ENCODE measurements around the gene COL5A3.

Gene COL5A3

GRCh38 chr19:10006335-10006708 is 4.0 kb downstream of the COL5A3 start:
- peaks cover 6% of the 10 kb centered on the region for H3K4me1 Mint-ChIP-seq (ENCODE audit: low read depth)
- intact Hi-C loops (cut with micrococcal nuclease), result no loop called here

GRCh38 chr19:10005632-10006334 is 4.5 kb downstream of the COL5A3 start:
- Mint-ChIP-seq H3K4me3 (no peak overlapping the region), H3K36me3 (ENCODE audit: low read depth) (no peaks in the 10 kb centered on the region), H3K27ac (no peak overlapping the region), H3K9me3 (no peaks in the 10 kb centered on the region), H3K4me1 (ENCODE audit: low read depth) (peaks cover 6% of the 10 kb centered on the region), H3K27me3 (peaks cover 46% of the 10 kb centered on the region)
- intact Hi-C loops (cut with micrococcal nuclease), result no loop called here

More at GRCh38 chr19:10006335-10006708, 4.0 kb downstream of the COL5A3 start:
- Mint-ChIP-seq H3K9me3 (no peaks in the 10 kb centered on the region), H3K4me3 (no peak overlapping the region), H3K36me3 (ENCODE audit: low read depth) (no peaks in the 10 kb centered on the region), H3K27me3 (peaks cover 52% of the 10 kb centered on the region), H3K27ac (no peak overlapping the region)

DNA sequence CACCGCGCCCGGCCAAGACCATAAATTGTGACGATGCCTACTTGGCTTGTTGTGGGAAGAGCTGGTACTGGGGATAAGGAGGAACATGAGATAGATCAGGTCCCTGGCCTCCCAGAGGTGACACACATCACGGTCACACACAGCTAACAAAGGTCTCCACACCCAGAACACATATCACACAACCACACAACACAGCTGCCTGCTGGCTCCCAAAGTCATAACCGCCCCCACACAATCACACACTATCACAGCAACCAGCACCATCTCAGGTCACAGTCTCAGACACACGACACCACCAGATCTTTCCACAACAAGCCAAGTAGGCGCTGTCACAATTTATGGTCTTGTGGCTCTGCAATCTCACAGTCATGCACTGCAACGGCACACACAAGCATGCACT is 5.7 kb downstream of the COL5A3 start:
- intact Hi-C loops (cut with micrococcal nuclease), result no loop called here
- H3K4me3 Mint-ChIP-seq, result no peak overlapping the region

DNA sequence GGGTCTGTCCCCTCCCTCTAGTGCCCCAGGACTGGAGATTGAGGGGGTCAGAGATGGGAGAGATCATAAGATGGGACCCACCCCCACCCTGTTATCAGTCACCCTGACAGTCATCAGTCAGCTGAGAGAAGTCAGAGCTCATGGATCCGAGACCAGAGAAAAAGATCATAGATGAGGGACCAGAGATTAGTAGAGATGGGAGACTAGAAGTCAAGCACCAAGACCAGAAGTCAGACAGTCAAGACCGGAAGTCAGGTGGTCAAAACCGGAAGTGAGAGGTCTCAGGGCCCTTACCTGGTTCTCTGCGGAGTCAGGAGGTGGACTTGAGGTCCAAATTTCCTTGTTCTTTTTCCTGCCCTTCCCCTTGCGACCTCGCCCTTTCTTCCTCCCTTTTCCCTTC is 7.0 kb downstream of the COL5A3 start:
- H3K4me1 Mint-ChIP-seq (ENCODE audit: low read depth), result no peaks in the 10 kb centered on the region
- no peaks in the 10 kb centered on the region for H3K36me3 Mint-ChIP-seq (ENCODE audit: low read depth)
- no peak overlapping the region for H3K27ac Mint-ChIP-seq
- no peaks in the 10 kb centered on the region for H3K9me3 Mint-ChIP-seq
- H3K27me3 Mint-ChIP-seq, result peaks cover 41% of the 10 kb centered on the region
- intact Hi-C loops (cut with micrococcal nuclease), result no loop called here
- no peak overlapping the region for H3K4me3 Mint-ChIP-seq

More for the DNA sequence above, 5.7 kb downstream of the COL5A3 start:
- no peaks in the 10 kb centered on the region for H3K36me3 Mint-ChIP-seq (ENCODE audit: low read depth)
- H3K4me1 Mint-ChIP-seq (ENCODE audit: low read depth), result peaks cover under 1% of the 10 kb centered on the region
- no peak overlapping the region for H3K27ac Mint-ChIP-seq
- H3K9me3 Mint-ChIP-seq, result no peaks in the 10 kb centered on the region
- H3K27me3 Mint-ChIP-seq, result peaks cover 43% of the 10 kb centered on the region

DNA sequence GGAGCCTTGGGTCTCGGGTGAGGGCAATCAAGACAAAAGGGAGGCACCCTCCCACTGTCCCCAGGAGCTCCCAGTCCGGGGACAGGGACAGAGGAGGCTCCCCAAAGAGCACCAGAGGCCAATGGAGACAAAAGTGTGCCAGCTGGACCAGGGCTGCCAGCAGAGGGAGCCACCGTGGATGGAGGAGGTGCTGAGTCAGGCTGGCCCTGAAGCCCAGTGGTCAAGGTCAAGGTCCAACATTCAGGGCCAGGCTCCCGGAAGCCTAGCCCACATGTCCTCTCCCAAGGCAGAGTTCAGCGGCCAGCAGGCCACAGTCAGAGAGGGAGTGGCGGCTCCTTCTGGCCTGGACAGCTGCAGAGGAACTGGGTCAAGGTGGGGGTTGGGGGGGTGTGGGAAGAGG is 8.4 kb downstream of the COL5A3 start:
- intact Hi-C loops (cut with micrococcal nuclease), result loop anchor here (2.0 kb wide), 1 partner anchor 67 kb away; no protein-coding TSS in a partner anchor
- no peak overlapping the region for H3K4me3 Mint-ChIP-seq
- no peaks in the 10 kb centered on the region for H3K9me3 Mint-ChIP-seq
- H3K36me3 Mint-ChIP-seq (ENCODE audit: low read depth), result no peaks in the 10 kb centered on the region
- H3K4me1 Mint-ChIP-seq (ENCODE audit: low read depth), result no peaks in the 10 kb centered on the region
- H3K27me3 Mint-ChIP-seq, result peaks cover 37% of the 10 kb centered on the region
- H3K27ac Mint-ChIP-seq, result no peak overlapping the region

DNA sequence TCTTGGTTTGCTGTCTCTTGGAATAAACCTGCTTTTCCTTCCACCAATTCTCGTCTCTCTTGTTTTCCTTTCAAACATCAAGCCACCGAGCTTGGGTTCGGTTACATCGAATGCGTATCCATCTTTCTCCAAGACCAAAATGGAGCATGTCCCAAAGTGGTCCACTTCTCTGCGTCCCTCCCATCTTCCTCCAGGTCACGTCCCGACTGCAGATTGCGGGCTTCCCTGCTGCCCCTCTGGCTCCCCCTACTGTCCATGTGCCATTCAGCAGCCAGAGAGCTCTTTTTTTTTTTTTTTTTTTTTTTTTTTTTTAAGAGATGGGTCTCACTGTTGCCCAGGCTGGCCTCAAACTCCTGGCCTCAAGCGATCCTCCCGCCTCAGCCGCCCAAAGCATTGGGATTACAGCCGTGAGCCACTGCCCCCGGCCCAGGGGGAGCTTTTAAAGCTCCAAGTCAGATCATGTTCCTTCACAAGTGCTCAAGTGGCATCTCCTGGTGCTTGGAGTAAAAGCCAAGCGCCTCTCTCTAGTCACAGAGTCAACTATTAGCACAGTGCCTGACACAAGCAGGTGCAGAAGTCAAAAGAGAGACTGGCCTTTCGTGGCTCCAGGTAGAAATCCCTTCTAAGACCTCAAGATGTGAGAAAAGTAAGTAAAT is 10.0 kb downstream of the COL5A3 start:
- intact Hi-C loops (cut with micrococcal nuclease), result loop anchor here (2.0 kb wide), 1 partner anchor 65 kb away; no protein-coding TSS in a partner anchor
- H3K36me3 Mint-ChIP-seq (ENCODE audit: low read depth), result no peaks in the 10 kb centered on the region
- peaks cover 31% of the 10 kb centered on the region for H3K27me3 Mint-ChIP-seq
- H3K27ac Mint-ChIP-seq, result no peak overlapping the region
- H3K4me3 Mint-ChIP-seq, result no peak overlapping the region
- no peaks in the 10 kb centered on the region for H3K4me1 Mint-ChIP-seq (ENCODE audit: low read depth)
- H3K9me3 Mint-ChIP-seq, result no peaks in the 10 kb centered on the region

DNA sequence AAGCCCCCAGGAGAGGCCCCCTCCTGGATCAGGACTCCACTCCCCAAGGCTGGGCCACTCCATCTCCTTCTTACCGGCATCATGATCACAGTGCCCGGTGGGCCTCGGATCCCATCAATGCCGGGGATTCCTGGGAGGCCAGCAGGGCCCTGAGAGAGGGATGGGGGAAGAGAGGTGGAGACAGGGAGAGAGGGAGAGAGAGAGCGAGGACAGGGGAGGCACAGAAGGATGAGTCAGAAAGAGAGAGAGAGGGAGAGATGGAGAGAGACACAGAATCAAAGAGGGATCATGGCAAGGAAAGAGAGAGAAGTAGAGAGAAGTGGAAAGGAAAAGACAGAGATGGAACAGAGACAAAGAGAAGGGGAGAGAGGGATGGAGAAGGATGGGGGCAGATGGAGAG is 13.8 kb downstream of the COL5A3 start:
- Mint-ChIP-seq H3K9me3 (no peaks in the 10 kb centered on the region), H3K27ac (no peak overlapping the region), H3K27me3 (peaks cover 27% of the 10 kb centered on the region), H3K4me1 (ENCODE audit: low read depth) (no peaks in the 10 kb centered on the region), H3K4me3 (no peak overlapping the region), H3K36me3 (ENCODE audit: low read depth) (no peaks in the 10 kb centered on the region)
- intact Hi-C loops (cut with micrococcal nuclease), result no loop called here

GRCh38 chr19:9995999-9996398 is 14.3 kb downstream of the COL5A3 start:
- intact Hi-C loops (cut with micrococcal nuclease), result no loop called here
- no peak overlapping the region for H3K27ac Mint-ChIP-seq
- peaks cover 27% of the 10 kb centered on the region for H3K27me3 Mint-ChIP-seq
- H3K9me3 Mint-ChIP-seq, result no peaks in the 10 kb centered on the region
- H3K4me3 Mint-ChIP-seq, result no peak overlapping the region
- H3K36me3 Mint-ChIP-seq (ENCODE audit: low read depth), result no peaks in the 10 kb centered on the region
- H3K4me1 Mint-ChIP-seq (ENCODE audit: low read depth), result no peaks in the 10 kb centered on the region

DNA sequence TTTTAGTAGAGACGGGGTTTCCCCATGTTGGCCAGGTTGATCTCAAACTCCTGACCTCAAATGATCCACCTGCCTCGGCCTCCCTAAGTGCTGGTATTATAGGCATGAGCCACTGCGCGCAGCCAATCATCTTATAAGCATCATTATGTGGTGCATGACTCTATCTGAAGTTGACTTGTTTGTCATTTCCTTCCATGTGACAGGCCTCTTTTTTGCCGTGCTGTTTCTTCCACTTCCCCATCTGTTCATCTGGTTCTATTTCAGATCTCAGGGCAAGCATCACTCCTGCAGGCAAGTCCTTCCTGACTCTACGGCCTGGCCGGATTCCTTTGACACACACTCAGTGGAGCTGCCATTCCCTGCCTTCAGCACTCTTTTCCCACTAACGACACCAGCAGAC is 15.2 kb downstream of the COL5A3 start:
- intact Hi-C loops (cut with micrococcal nuclease), result no loop called here
- H3K4me3 Mint-ChIP-seq, result no peak overlapping the region
- no peaks in the 10 kb centered on the region for H3K9me3 Mint-ChIP-seq
- H3K4me1 Mint-ChIP-seq (ENCODE audit: low read depth), result no peaks in the 10 kb centered on the region
- H3K27ac Mint-ChIP-seq, result no peak overlapping the region
- no peaks in the 10 kb centered on the region for H3K36me3 Mint-ChIP-seq (ENCODE audit: low read depth)
- peaks cover 25% of the 10 kb centered on the region for H3K27me3 Mint-ChIP-seq

GRCh38 chr19:9991425-9992191 is 18.7 kb downstream of the COL5A3 start:
- H3K4me3 Mint-ChIP-seq, result no peak overlapping the region
- peaks cover 3% of the 10 kb centered on the region for H3K27me3 Mint-ChIP-seq
- no peaks in the 10 kb centered on the region for H3K9me3 Mint-ChIP-seq
- no peaks in the 10 kb centered on the region for H3K4me1 Mint-ChIP-seq (ENCODE audit: low read depth)
- no peak overlapping the region for H3K27ac Mint-ChIP-seq
- no peaks in the 10 kb centered on the region for H3K36me3 Mint-ChIP-seq (ENCODE audit: low read depth)
- intact Hi-C loops (cut with micrococcal nuclease), result no loop called here

- Mint-ChIP-seq H3K4me3 (no peak overlapping the region), H3K27ac (no peak overlapping the region), H3K9me3 (no peaks in the 10 kb centered on the region), H3K27me3 (peaks cover 2% of the 10 kb centered on the region), H3K36me3 (ENCODE audit: low read depth) (no peaks in the 10 kb centered on the region), H3K4me1 (ENCODE audit: low read depth) (no peaks in the 10 kb centered on the region)
- intact Hi-C loops (cut with micrococcal nuclease), result no loop called here
Observed at GRCh38 chr19:9989504-9989903, 20.8 kb downstream of the COL5A3 start.

- intact Hi-C loops (cut with micrococcal nuclease), result no loop called here
- Mint-ChIP-seq H3K27me3 (peaks cover 12% of the 10 kb centered on the region), H3K9me3 (no peaks in the 10 kb centered on the region), H3K27ac (no peak overlapping the region), H3K4me3 (no peak overlapping the region), H3K4me1 (ENCODE audit: low read depth) (no peaks in the 10 kb centered on the region), H3K36me3 (ENCODE audit: low read depth) (no peaks in the 10 kb centered on the region)
Observed at GRCh38 chr19:9986787-9987281, 23.5 kb downstream of the COL5A3 start.

DNA sequence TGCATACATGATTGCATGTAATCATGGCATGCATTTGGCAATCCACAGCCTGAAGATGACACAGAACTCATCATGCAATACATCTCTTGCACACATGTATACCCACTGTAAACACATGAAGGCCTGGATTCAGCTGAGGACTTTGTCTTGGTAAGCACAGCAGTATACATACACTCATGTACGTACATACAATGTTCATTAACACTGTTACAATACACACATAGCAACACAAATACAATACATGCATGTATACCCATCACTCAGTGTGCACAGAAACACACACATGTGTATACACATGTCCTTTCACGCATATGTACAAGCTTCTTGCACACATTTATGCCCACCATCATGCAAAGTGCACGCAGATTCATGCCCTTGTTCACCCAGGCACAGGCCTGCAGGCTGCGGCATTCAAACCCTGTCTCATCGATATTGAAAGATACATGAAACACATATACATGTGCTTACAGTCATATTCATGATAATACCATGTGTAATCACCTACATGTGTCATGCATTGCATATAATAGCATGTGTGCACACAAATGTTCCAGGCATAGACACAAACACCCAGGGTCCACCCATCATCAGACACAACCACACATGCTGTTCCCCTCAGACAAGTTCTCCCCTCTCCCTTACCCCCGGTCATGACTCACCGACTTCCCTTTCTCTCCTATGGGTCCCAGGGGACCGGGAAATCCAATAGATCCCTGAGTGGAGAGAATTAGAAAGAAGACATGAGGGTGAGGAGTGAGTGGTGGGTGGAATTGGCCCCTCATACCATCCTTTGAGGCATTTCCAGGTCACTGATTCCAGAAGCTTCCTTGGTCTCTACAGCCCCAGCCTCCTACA is 28.7 kb downstream of the COL5A3 start:
- intact Hi-C loops (cut with micrococcal nuclease), result no loop called here
- Mint-ChIP-seq H3K4me1 (ENCODE audit: low read depth) (no peaks in the 10 kb centered on the region), H3K27ac (no peak overlapping the region), H3K9me3 (no peaks in the 10 kb centered on the region), H3K36me3 (ENCODE audit: low read depth) (no peaks in the 10 kb centered on the region), H3K4me3 (no peak overlapping the region), H3K27me3 (peaks cover 21% of the 10 kb centered on the region)
